Liver (tissue), 9 donors: ENCODE measurements around the gene RNF112. TPM values are rescaled to one million over a fixed set of nuclear protein-coding genes. Genes with fewer than 3 reads are reported as not detected.

Experiments
- DNase-seq: peaks from one replicate; pipeline ENCODE4 v3.0.0-alpha.2; 2017; ENCODE audit warnings: low spot score
- H3K27ac ChIP-seq, 2 donors: one replicate each; pipeline ENCODE4 v1.7.0; 2013; ENCODE audit warnings: inconsistent platforms in 2 of 2, low read length in 2 of 2, control low read depth in 1 of 2, low read depth in 1 of 2, mild to moderate bottlenecking in 1 of 2
- H3K27me3 ChIP-seq, 4 donors: one replicate each; pipeline versions ENCODE4 v1.6.1 to v1.7.0; 2013; ENCODE audit warnings: low read length in 3 of 4, inconsistent platforms in 1 of 4, mild to moderate bottlenecking in 1 of 4, moderate library complexity in 1 of 4; ENCODE audit not compliant: control insufficient read depth in 4 of 4, insufficient read depth in 4 of 4
- H3K36me3 ChIP-seq, 4 donors: one replicate each; pipeline versions ENCODE4 v1.6.1 to v1.7.0; 2013; ENCODE audit warnings: low read length in 3 of 4, mild to moderate bottlenecking in 3 of 4, low read depth in 1 of 4, moderate library complexity in 1 of 4; ENCODE audit not compliant: control insufficient read depth in 4 of 4, insufficient read depth in 3 of 4
- H3K4me1 ChIP-seq, 4 donors: one replicate each; pipeline versions ENCODE4 v1.6.1 to v1.7.0; 2013; ENCODE audit warnings: low read length in 3 of 4, mild to moderate bottlenecking in 3 of 4, moderate library complexity in 1 of 4; ENCODE audit not compliant: control insufficient read depth in 4 of 4, insufficient read depth in 4 of 4
- H3K4me3 ChIP-seq, 3 donors: one replicate each; pipeline versions ENCODE4 v1.6.1 to v1.7.0; 2013; ENCODE audit warnings: low read length in 3 of 3, control low read depth in 1 of 3, low read depth in 1 of 3, mild to moderate bottlenecking in 1 of 3
- H3K9ac ChIP-seq, 2 donors: one replicate each; pipeline ENCODE4 v1.7.0; 2013; ENCODE audit warnings: low read length in 2 of 2, mild to moderate bottlenecking in 2 of 2, moderate library complexity in 2 of 2, control low read depth in 1 of 2, low read depth in 1 of 2
- H3K9me3 ChIP-seq, 4 donors: one replicate each; pipeline versions ENCODE4 v1.6.1 to v1.7.0; 2013; ENCODE audit warnings: low read length in 3 of 4; ENCODE audit not compliant: control insufficient read depth in 4 of 4
- FOXA1 ChIP-seq: IDR thresholded peaks from 2 replicates; pipeline ENCODE4 v1.6.1; 2016; ENCODE audit warnings: antibody characterized with exemption
- FOXA2 ChIP-seq: IDR thresholded peaks from 2 replicates; pipeline ENCODE4 v1.6.1; 2016; ENCODE audit warnings: antibody characterized with exemption
- GABPA ChIP-seq, 2 donors: IDR thresholded peaks in 1 of 2; conservative IDR thresholded peaks in 1 of 2; 2 replicates each; pipeline ENCODE4 v1.6.1; 2016; ENCODE audit warnings: antibody characterized with exemption in 2 of 2, mild to moderate bottlenecking in 1 of 2, moderate library complexity in 1 of 2
- HNF4A ChIP-seq, 2 donors: conservative IDR thresholded peaks; 2 replicates each; pipeline ENCODE4 v1.6.1; 2016; ENCODE audit warnings: antibody characterized with exemption in 2 of 2, mild to moderate bottlenecking in 2 of 2
- JUND ChIP-seq, 2 donors: IDR thresholded peaks; 2 replicates each; pipeline ENCODE4 v1.6.1; 2016; ENCODE audit warnings: antibody characterized with exemption in 2 of 2
- MAX ChIP-seq: IDR thresholded peaks from 2 replicates; pipeline ENCODE4 v1.6.1; 2016; ENCODE audit warnings: antibody characterized with exemption
- NR2F2 ChIP-seq: IDR thresholded peaks from 2 replicates; pipeline ENCODE4 v1.6.1; 2016; ENCODE audit warnings: antibody characterized with exemption
- SP1 ChIP-seq: IDR thresholded peaks from 2 replicates; pipeline ENCODE4 v1.6.1; 2018; ENCODE audit warnings: antibody characterized with exemption, mild to moderate bottlenecking
- TAF1 ChIP-seq: conservative IDR thresholded peaks from 2 replicates; pipeline ENCODE4 v1.6.1; 2016; ENCODE audit warnings: antibody characterized with exemption, mild to moderate bottlenecking
- YY1 ChIP-seq: IDR thresholded peaks from 2 replicates; pipeline ENCODE4 v1.6.1; 2016; ENCODE audit warnings: antibody characterized with exemption, mild to moderate bottlenecking
- WGBS: extraction: QIAGEN DNeasy Blood & Tissue Kit; methylation state at CpG from one replicate; pipeline ENCODE4 v1.1.7; 2013; 5-methylcytosine and 5-hydroxymethylcytosine counted together
- polyA plus RNA-seq, 2 donors: library from polyadenylated mRNA; stranded (reverse) in 1 of 2; unstranded in 1 of 2; fragments of 200-250 nt in 1 of 2; fragments of >200 nt in 1 of 2; fragmentation: Nextera tagmentation in 1 of 2; extraction: Ambion mirVana in 1 of 2; gene quantifications; one replicate each; pipeline versions ENCODE4 v1.2.1 to v1.2.3, GENCODE V29; 2013 to 2015
- total RNA-seq, 2 donors: library from RNA; depleted of rRNA; stranded (reverse); fragments of >200 nt; gene quantifications; one replicate each; pipeline ENCODE4 v1.2.3, GENCODE V29; 2014
- TF ChIP-seq, protein P1 (sequence below): fragments of 150-350 bp; IDR thresholded peaks from 2 replicates; pipeline ENCODE4 v1.5.1; 2017; ENCODE audit warnings: improper control_type of control experiment, low read depth, low read length; ENCODE audit not compliant: missing input control
- TF ChIP-seq, protein P2 (sequence below): IDR thresholded peaks from 2 replicates; pipeline ENCODE4 v1.6.1; 2016; ENCODE audit warnings: antibody characterized with exemption
- donor health status: healthy.
- donor health status: healthy.
- donor health status: healthy.
- donor health status: healthy.
- donor health status: healthy.

RNF112 gene
- total and polyA plus RNA-seq, 4 donors = 0.04 to 0.42 (median 0.20) TPM

DNA sequence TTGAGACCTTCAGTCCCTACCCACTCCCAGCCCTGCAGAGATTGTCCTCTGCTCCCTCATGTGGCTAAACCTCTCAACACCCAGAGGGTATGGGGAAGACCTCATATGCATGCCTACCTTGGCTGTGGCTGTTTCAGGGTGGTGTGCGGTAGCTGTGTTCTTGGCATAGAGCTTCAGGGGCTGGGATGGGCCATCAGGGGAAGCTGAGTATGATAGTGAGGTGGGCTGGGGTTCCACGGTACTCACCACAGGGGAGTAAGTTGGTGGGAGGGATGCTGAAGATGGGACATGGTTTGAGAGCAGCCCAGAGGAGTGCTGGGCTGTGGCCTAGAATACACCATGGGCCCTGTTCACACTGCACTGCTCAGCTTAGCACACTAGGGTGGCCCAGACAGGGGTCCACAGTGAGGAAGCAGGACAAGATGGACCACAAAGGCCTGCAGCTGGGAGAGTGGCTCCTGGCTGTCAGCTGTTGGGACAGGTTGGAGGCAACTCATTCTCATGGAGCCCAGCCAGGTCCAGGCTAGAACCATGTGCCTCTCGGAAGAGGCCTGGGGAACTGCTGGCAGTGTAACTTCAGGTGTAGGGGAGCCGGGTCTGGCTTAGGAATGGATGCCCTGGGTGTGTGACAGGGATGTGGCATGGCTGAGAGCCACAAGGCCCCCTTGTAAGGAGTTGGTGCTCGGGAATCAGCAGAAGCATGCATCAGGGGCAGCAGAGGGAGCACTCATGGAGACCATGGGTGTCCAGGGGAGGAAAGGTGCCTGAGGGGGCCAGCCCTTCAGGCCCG lies 27.2 kb upstream of the RNF112 start:
- peaks cover 6 to 22% (median 10%) of the 10 kb centered on the region in 4 donors for H3K36me3 ChIP-seq
- H3K9me3 ChIP-seq = no peaks in the 10 kb centered on the region
- no peak overlapping the region for H3K9ac ChIP-seq

DNA sequence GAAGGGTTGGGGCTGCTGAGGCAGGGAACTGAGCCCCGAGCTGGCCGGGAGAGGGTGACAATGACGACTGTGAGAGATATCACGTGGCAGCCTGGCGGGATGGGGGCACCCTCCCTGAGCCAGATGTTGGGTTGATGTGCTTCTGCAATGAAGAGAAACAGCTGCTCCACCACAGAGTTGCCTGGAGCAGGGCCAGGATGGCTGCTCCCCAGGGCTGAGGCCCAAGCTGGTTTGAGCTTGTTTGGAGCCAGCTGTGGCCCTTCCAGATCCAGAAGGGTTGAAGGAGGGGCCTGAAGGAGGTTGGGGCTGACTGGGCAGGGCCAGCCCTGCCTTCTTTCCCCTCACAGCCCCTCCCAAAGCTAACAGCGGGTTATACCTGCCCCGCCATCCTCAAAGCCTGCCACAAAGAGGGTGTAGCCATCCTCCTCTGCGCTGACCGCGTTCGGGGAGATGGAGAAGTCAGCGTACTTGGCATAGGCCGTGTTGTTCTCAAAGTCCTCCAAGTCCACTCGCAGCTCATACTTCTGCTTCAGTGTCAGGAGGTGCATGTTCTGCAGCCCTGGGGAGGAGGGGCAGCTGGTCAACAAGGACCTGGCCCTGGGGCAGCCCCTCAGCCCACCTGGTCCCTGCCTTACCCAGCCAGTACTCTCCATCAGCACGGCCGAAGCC lies 26.2 kb upstream of the RNF112 start:
- H3K4me3 ChIP-seq = no peak overlapping the region
- H3K9ac ChIP-seq = no peak overlapping the region
- peaks cover 6 to 22% (median 10%) of the 10 kb centered on the region in 4 donors for H3K36me3 ChIP-seq
- WGBS = 78% methylated on average over 16 of the region's 16 CpGs
- no peaks in the 10 kb centered on the region for H3K27me3 ChIP-seq
- peak overlapping the region in 1 of 2 donors; percentile 39 for H3K27ac ChIP-seq
- H3K9me3 ChIP-seq = no peaks in the 10 kb centered on the region
- TF ChIP-seq JUND (IDR thresholded peaks at IDR 0.05) (no peak), SP1 (no peak), HNF4A (conservative IDR thresholded peaks at IDR 0.05) (no peak), FOXA1 (no peak), YY1 (no peak), MAX (no peak), FOXA2 (no peak)
- TF ChIP-seq, protein P1, sequence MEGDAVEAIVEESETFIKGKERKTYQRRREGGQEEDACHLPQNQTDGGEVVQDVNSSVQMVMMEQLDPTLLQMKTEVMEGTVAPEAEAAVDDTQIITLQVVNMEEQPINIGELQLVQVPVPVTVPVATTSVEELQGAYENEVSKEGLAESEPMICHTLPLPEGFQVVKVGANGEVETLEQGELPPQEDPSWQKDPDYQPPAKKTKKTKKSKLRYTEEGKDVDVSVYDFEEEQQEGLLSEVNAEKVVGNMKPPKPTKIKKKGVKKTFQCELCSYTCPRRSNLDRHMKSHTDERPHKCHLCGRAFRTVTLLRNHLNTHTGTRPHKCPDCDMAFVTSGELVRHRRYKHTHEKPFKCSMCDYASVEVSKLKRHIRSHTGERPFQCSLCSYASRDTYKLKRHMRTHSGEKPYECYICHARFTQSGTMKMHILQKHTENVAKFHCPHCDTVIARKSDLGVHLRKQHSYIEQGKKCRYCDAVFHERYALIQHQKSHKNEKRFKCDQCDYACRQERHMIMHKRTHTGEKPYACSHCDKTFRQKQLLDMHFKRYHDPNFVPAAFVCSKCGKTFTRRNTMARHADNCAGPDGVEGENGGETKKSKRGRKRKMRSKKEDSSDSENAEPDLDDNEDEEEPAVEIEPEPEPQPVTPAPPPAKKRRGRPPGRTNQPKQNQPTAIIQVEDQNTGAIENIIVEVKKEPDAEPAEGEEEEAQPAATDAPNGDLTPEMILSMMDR = no peak
- no peak for DNase-seq
- H3K4me1 ChIP-seq = peaks cover 0 to 4% (median 0%) of the 10 kb centered on the region in 4 donors

More for the DNA sequence above, 27.2 kb upstream of the RNF112 start:
- no peak for DNase-seq
- Histone ChIP-seq H3K27ac (no peak overlapping the region), H3K4me1 (peaks cover 2 to 10% (median 5%) of the 10 kb centered on the region in 4 donors), H3K27me3 (no peaks in the 10 kb centered on the region), H3K4me3 (no peak overlapping the region)
- 90% methylated on average over 6 of the region's 6 CpGs for WGBS
- TF ChIP-seq, protein P2, sequence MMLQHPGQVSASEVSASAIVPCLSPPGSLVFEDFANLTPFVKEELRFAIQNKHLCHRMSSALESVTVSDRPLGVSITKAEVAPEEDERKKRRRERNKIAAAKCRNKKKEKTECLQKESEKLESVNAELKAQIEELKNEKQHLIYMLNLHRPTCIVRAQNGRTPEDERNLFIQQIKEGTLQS = no peak
- no peak for TF ChIP-seq GABPA (IDR thresholded peaks at IDR 0.05 in 1 of 2, conservative IDR thresholded peaks at IDR 0.05 in 1 of 2)

GRCh38 chr17:19385521-19385983 lies 25.5 kb upstream of the RNF112 start:
- no peak for DNase-seq
- Histone ChIP-seq H3K27ac (no peak overlapping the region), H3K36me3 (peaks cover 5 to 20% (median 9%) of the 10 kb centered on the region in 4 donors), H3K27me3 (no peaks in the 10 kb centered on the region), H3K4me1 (peaks cover 0 to 4% (median 0%) of the 10 kb centered on the region in 4 donors), H3K9me3 (no peaks in the 10 kb centered on the region), H3K9ac (no peak overlapping the region), H3K4me3 (no peak overlapping the region)
- 91% methylated on average over 9 of the region's 9 CpGs for WGBS
- TF ChIP-seq NR2F2 = no peak
- no peak for TF ChIP-seq TAF1
- no peak for TF ChIP-seq MAX
